Right renal pelvis (tissue), 4 donors: ENCODE data around the gene WNT1. TPM values are rescaled to one million over a fixed set of nuclear protein-coding genes. Genes with fewer than 3 reads are reported as not detected.

Experiments used
- DNase-seq, 4 donors: peaks; one replicate each; pipeline ENCODE4 v3.0.0-alpha.2; 2013; ENCODE audit warnings: low read depth in 4 of 4, low spot score in 3 of 4, missing footprints in 1 of 4
- polyA plus RNA-seq, 4 donors: library from polyadenylated mRNA; unstranded; fragments of 120-200 nt; gene quantifications; one replicate each; pipeline ENCODE4 v1.2.1, GENCODE V29; 2013; ENCODE audit not compliant: insufficient read length in 4 of 4

WNT1 gene
- not detected for polyA plus RNA-seq

DNA sequence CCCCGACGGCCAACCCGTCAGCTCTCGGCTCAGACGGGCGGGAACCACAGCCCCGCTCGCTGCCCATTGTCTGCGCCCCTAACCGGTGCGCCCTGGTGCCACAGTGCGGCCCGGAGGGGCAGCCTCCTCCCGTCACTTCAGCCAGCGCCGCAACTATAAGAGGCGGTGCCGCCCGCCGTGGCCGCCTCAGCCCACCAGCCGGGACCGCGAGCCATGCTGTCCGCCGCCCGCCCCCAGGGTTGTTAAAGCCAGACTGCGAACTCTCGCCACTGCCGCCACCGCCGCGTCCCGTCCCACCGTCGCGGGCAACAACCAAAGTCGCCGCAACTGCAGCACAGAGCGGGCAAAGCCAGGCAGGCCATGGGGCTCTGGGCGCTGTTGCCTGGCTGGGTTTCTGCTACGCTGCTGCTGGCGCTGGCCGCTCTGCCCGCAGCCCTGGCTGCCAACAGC lies at the start of gene WNT1:
Gene WNT1, plus strand, starts transcription at position 32 of the 450 bp plus-strand sequence. Its CDS starts 329 bp downstream, at position 361.
- no peak for DNase-seq

DNA sequence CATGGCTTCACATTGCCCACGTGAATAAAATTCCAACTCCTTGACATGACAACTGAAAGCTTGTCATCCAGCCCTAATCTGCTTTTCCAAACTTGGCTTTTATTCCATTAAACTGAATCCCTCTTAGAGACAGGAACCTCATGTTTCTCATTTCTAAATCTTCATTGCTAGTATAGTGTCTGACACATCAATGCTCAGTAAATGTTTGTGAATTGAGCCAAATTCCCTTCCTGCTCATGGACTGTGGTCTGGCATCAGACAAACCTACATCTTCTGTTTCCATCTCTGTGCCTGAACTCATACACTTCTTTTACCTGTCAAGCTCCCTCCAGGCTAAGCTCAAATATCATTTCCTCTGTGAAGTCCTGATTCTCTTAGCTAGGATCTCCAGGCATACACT lies 48.6 kb upstream of the WNT1 start:
- DNase-seq, result no peak

DNA sequence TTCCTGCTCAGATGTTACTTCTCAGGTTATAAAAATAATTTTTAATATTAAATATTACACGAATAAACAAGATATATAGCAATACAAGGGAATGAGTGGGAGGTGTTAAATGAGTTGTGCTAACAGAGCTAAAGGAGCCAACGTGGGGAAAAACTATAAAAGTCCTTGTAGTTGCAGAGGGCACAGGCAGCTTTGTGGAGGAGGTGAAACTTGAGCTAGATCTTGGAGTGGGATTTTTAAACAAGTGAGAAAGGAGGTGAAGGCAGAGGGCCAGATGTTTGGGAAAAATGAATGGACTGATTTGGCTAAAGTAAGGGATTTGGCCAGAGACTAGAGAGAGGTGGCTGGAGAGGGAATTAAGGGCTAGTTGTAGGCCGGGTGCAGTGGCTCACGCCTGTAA lies 47.6 kb upstream of the WNT1 start:
- DNase-seq, result no peak

DNA sequence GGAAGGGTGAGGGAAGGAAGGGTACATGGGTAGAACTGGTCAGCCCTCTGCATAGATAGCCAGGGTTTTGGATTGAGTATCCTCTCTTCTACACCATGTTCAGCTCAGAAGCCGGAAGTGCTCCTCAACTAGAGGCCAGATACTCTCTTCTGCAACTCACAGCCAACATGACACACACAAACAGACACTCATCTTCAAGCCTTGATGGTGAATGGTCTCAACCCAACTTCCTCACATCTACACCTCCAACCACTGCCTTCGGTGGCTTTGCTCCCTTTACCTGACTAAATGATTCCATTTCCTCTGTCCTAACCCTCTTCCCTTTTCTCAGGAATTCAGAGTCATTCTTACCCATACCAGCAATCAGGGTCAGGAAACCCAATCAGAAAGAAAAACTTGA lies 45.2 kb upstream of the WNT1 start:
- DNase-seq, result no peak

DNA sequence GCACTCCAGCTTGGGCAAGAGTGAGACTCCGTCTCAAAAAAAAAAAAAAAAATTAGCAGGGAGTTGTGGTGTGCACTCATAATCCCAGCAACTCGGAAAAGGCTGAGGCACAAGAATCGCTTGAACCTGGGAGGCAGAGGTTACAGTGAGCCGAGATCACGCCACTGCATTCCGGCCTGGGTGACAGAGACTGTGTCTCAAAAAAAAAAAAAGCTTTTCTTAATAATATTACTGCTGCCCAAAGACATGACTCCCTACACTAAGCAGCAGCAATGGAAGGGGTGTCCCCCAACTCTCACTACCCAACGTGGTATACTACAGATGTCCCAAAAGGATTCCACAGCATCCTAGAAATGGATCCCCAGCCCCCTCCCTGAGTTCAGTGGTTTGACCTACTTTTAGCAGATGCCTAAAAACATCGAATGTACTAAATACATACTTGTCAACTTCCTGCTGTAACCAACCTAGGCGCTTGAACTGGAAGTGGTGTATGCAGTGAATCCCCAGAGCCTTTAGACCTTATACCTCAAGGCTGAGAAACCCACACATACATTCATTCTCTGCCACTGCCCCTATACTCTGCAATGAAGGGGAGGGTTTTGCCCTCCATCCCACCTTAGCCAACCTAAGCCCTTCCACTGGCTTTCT lies 44.3 kb upstream of the WNT1 start:
- DNase-seq, result no peak

DNA sequence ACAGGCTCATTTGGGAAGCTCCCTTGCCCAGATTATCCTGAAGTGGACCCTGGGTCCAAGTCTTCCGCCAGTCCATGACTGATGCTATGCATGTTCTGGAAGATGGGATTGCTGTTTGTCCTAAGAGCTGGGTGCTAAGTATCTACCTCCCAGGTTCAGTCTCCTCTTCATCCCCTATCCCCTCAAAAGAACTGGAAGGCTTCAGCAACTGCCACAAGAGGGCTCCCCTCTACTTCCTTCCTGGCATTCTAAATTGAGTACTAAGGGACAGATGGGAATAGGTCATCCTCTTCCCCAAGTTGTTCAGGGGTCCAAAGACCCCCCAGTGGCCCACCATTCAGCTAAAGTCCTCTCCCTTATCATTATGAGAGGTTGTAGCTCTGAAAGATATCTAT lies 43.8 kb upstream of the WNT1 start:
- no peak for DNase-seq

DNA sequence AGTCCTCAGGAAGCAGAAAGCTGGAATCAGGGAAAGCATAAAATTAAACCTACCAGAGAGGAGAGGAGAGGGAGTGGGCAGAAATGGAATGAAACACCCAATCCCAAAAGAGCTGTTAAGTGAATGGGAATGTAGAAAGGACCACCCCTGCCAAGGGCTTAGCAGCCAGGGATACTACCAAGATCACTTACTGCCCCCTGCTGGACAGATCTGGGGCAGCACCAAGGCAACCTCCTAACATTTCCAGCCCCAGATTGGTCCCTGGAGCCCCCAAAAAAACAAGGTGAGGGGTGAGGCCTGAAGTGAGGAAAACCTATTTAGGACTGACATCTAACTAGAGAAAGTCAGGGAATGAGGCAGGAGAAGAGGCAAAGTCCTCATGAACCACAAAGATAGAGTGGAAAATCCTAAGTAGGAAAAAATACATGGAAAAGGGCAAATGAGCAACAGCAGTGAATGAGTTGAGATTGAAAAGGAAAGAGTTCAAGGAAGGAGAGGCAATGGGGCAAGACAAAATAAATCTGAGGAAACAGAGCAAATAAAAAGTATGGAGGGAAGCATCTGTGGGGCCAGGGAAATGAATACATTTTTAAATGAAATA lies 41.6 kb upstream of the WNT1 start:
- DNase-seq, result peak in 3 of 4 donors; percentile 31 to 54 (median 45)

DNA sequence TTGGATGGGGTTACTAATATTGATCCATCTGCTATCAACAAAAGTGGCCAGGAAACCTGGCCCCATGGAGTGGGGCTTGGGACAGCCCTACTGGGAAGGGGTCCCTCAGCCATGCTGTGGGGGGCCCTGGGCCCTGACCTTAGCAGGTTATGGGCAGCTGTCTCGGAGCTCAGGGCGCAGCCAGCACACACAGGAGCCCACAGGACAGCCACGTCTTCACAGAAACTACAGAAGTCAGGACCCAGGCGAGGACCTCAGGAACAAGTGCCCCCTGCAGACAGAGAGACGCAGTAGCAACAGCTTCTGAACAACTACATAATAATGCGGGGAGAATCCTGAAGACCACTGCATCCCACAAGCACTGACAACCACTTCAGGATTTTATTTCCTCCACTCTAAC lies 41.0 kb upstream of the WNT1 start:
- DNase-seq, result no peak

DNA sequence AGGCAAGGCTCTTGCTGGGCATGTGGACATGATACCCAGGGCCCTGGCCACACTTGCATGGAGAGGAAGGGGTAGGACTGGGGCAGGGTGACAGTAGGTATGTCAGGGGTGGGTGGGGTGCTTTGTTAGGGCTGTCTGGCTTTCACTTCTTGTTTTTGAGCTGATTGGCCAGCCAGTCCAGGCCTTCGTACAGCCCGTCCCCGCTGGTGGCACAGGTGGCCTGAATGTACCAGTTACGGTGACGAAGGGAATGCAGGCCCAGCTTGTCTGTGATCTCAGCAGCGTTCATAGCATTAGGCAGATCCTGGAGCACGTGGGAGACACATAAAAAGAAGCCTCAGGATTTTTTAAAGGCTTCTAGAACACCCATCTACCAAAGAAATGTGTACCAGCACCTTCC lies 39.3 kb upstream of the WNT1 start:
- no peak for DNase-seq

DNA sequence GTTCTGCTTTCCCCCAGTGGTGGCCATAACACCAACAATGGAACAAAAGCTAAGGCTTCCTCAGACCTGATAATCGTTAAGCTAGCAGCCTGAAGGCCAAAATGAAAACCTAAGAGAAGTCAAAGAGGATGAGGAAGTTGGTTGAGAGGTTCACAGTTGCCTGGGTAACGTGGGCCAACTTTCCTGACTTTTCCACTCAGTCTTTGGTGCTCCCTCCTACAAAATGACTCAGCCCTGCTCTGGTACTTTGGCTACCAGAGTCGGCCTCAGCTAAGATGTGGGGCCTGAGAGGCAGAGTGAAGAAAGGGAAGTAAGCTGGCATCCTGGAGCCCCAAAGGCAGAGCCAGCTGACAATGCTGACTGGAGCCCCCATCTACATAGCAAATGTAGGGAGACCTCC lies 37.9 kb upstream of the WNT1 start:
- no peak for DNase-seq

DNA sequence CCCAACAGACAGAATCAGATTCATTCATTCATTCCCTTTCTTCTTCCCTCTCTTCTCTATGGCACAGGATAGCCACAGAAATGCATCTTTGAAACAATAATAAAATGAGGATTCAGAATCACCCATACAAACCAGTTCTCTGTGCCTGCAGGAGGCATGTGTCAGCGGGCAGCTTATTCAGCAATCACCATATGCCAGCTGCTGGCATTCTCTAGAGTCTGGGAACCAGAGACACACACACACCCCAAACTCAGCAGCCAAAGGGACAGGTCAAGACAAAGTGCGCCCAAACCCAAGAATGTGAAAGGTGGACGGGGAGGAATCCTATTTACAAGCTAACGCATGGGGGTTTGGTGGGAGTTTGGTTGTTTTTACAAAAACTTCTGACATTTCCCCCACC lies 34.9 kb upstream of the WNT1 start:
- DNase-seq, result no peak

DNA sequence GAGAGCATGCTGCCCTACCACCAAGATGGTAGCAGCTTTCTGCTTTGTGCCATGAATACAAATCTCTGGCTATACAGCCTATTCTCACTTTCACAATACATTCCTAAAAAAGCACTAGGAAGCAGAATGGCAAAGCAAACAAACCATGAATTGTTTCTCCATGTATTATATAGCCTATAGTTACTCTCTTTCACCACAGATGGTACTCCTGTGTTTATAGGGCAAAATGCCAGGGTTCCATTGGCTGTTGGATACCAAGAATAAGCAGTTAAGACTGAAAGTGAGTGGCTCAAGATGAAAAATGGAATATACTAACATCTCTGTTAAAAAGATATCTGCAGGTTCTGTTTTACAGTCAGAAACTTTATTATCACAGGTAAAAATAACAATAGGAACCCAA lies 31.9 kb upstream of the WNT1 start:
- DNase-seq, result no peak

DNA sequence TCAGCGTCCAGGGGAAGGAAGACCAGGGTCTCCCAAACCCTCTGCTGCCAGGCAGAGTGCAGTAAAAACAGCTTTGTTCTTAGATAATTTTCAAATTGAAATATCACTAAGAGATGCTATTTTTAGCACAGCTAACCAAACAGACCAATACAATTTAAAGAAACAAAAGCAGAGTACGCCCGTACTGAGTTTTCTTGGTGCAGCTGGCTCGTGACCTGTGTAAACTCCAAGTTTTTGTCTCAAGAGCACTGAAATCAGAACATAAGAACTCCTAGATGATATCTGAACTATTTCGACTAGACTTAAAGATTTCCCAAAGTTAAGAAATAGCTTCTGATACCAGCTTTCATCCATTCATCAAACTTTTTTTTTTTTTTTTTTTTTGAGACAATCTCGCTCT lies 31.2 kb upstream of the WNT1 start:
- no peak for DNase-seq

DNA sequence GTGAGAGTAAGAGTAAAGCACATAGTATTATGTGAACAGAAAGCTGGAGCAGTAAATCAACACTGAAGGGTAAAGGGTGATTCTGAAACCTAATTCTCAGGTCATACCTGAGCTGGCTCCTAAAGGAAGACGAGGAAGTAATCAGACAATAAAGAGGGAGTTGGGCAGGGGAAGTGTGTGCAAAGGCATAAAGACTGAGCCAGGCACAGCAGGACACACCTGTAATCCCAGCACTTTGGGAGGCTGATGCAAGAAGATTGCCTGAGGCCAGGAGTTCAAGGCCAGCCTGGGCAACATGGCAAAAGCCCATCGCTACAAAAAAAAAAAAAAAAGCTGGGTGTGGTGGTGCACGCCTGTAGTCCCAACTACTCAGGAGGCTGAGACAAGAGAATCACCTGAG lies 30.4 kb upstream of the WNT1 start:
- DNase-seq, result no peak

DNA sequence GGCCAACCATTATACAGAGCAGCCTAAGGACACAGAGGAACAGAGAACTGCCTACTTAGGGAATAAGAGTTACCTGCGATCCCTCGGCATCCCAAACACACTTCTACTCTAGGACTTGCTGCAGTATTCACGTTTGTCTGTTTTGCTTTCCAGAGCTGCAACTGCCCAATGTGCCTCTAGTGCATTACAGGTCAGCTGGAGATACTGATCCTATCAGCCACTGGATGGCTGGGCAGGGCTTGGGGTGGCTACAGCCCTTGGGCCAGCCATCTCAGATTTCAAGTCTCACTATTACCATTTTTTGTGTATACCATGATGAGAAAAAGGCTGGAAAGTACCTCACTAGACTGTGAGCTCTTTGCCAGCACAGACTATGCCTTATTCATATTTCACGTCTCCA lies 25.4 kb upstream of the WNT1 start:
- no peak for DNase-seq

DNA sequence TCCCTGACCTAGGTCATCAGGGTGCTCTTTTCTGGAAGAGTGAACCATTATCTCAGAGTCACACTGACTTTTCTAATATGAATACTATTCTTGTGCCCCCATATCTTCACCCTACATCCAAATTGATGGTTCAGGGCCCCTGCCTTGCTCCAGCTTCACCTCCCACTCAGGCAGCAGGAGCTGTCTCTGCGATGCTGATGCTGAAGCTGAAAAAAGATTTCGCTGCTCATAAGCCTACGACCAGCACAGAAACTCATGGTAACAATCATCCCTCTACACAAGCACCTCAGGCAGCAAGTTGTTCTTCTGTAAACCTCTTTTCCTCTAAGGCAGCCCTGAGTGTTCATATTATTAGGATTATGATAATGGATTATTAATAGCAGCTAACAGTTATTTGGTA lies 24.1 kb upstream of the WNT1 start:
- DNase-seq, result no peak

DNA sequence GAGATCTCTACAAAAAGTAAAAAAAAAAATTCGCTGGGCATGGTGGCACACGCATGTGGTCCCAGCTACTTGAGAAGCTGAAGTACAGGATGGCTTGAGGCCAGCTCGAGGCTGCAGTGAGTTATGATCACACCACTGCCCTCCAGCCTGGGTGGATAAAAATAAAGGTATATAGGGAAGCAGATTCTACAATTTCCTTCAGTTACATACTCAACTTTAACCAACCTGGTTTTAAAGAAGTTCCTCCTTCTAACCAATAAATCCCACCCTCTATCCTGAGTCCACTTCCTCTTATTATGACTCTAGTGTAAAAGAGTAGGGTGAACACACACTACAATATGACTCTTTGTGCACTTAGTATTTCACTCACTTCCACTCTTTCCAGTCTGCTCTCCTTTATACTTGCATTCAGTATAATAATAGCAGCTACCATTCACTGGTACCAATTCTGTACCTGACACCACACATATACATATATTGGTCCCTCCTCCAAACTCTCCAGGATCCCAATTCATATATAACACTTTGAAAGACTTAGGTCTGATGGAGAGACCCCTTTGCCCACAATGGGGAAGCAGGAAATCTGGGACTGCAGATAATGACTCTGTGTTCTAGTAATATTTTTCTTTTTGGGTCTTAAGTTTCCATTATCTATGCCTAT lies 23.2 kb upstream of the WNT1 start:
- DNase-seq, result no peak

DNA sequence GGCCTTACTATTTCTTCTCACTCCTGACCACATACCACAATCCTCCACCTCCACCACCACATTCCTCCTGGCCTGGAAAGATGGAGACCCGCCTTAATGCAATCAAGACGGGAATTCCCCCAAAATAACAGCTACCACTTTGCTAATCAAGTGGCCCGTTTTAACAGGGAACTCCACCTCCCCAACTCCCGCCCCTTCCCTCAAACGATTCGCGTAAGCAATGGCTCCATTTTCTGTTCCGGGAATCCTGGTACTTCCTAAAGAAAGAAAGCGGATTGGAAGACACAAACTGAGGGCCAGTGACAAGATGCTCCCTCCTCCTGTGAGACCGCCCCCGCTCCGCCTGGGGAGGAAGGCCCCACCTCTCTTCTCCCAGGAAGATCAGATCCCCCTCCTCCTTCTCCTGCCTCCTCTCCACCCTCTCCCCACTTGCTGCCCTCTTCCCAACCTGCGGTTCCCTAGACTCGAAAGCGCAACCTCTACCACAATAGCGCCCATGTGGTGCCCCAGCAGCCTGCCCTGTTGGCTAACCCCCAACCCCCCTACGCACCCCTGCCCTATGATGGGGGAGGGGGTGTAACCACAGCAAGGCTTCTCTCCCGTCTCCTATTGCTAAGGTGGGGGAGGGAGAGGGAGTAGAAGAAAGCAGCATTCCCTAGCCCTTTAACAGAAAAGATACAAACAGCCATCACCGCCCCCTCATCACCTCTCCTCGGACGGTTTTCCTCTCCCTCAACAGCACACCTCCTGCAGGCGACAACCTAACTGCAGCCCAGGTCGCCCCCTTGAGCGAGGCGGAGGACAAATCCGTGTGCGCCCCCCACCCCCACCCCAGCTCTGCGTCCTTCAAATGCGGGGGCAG lies 21.6 kb upstream of the WNT1 start:
- DNase-seq, result peak; percentile 62 to 88 (median 86)

DNA sequence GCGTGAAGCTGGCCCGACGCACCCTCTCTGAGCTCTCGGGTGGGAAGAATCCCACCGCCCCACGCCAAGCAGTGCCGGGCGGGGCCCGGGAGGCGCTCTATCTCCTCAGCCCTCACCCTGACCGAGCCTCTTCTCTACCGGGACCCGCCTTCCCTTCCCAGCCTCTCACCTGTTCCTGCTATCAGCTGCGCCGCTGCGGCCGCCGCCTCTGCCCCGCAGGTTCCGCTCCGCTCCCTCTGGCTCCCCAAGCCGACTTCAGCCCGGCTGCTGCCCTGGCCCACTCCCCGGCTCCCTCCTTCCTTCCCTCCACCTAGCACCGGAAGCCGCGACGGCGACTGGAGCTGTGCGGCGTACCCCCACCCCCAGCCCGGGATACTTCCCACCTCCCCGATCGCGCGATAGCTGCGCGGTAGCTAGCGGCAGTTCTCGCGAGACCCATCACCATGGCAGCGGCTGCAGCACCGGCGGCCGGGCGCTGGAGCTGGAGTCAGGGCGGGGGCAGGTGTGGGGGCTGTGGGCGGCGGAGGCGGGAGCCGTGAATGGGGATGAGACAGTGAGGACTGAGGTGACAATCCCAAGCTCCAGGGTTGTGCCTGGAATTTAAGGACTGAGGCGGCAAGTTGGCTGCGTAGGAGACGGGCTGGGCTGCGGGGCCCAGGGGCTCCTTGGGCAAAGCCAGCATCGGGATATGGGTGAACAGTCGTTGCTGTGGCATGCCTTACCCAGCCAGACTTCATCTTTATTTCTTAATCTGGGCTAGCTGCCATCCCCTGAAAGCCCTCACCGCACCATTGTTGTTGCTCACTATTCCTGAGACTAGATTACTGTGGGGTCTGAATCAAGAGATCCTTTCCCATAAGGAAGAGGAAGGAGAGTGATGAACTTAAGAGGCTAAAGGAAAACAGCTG lies 20.7 kb upstream of the WNT1 start, which contains the start of gene ARF3:
Gene ARF3, minus strand, starts transcription at position 347 of the 908 bp plus-strand sequence. CDS start 16,392 bp downstream, outside the sequence.
- DNase-seq, result peak; percentile 87 to 91 (median 90)

DNA sequence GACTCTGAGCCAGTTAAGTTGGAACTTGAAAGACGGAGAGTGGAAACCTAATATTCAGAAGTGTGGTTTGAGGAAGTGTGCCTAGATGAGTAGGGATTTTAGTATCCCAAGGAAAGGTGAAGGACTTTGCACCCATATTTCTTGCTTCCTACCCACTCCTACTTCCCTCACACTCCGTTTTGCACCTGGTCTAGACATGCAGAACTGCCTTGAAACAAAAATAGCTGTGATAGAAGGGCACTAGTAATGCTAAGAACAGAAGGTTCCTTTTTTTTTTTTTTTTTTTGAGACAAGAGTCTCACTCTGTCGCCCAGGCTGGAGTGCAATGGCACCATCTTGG lies 20.1 kb upstream of the WNT1 start:
- no peak for DNase-seq
